GM21381 (cell line): ENCODE data around the gene KIF16B.

Experiments
- ATAC-seq: cut with Tn5 transposase; IDR thresholded peaks from one replicate; pipeline ENCODE4 v1.9.1; 2021; ENCODE audit warnings: mild to moderate bottlenecking, moderate library complexity; ENCODE audit not compliant: unreplicated experiment

KIF16B gene

DNA sequence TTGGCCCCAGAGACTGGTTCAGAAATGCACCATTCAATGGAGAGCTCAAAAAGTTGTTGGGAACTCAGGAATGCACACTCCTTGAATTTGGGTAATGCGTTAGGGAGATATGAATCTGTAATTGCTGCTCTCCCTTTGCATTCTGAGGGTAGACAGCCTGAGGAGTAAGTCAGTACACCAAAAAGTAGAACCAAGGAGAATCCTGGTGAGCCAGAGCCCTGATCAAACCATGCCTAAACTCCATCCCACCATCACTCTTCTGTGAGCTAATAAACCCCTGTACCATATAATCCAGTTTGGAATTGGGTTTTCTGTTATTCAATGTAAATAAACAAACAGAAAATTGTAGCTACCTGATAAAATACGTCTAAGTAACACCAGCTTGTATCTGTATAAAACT is 90.2 kb downstream of the KIF16B start:
- ATAC-seq: no peak

DNA sequence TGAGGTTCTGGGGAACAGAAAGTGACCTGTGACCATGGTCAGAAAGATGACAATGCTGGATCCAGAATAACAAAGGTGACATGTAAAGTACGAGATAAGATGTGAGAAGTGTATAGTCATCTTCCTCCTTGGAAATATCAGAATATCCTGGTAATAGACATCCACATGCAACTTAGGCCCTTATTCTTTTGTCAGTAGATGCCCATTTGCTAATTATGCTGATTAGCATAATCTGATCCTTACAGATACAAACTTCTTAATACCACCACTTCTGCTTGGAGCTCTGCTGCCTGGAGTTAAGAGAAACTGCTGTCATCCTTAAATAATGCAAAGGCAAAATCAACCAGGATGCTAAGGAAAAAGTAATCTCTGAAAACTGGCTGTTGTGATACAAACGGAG is 91.3 kb downstream of the KIF16B start:
- ATAC-seq: no peak

DNA sequence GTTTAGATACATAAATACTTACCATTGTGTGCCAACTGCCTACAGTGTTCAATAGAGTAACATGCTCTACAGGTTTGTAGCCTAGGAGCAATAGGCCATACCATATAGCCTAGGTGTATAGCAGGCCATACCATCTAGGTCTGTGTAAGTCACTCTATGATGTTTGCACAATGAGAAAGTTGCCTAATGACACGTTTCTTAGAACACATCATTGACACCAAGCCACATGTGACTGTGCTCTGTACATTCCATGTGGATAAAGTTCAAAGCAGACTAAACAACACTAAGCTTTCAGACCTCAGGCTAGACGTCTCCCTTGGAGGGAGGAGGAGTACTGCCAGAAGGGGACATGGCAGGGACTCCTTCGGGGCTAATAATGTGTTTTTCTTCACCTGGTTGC is 93.6 kb downstream of the KIF16B start:
- ATAC-seq: no peak

DNA sequence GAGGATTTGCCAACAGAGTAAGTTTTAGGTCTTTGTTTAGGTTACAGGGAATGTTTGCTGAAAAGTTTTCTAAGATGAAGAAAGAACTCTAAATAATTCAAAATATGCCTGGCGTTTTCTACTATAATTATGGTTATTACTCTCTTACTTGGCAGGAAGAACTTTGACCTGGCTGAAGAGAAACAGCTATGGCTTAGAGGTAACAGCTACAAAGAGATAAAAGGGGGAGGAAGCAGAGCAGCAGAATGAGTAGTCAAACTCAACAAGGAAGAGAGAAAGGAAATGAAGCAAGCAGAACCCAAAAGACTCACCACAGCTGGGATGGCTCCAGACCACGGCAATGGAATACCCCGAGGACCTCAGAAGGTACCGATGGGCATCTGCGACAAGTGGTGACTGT is 95.6 kb downstream of the KIF16B start:
- no peak for ATAC-seq

DNA sequence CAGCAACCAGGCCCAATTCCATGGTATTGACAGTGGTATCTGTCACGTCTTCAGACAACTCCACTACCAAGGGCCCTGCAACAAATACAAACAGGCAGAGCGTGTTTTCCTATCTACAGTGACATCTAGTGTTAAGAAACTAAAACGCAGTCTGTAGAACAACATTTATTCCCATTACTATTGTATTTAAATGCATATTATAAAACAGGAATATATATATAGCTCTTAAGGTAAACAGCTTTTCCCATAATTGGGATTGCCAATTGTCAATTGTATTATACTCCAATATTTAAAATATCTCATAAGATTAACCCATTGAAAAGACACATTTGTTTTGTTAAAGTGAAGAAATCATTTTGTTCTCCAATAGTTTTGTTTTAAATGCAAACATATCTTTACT is 97.2 kb downstream of the KIF16B start:
- ATAC-seq: no peak

DNA sequence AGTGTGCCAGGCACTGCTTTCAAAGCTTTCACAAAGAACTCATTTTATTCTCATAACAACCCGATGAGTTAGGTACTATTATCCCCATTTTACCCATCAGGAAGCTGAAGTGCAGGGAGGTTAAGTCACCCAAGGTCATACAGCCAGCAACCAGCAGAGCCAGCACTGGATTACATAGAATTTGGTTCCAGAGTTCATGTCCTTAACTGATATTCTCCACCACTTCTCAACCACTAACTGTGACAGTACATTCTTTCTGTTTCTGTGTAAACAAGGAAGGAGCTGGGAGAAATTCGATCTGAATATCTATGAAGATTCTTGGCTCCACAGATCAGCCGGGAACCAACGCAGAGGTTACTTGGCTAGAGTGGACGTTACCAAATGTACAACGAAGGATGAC is 98.0 kb downstream of the KIF16B start:
- no peak for ATAC-seq

DNA sequence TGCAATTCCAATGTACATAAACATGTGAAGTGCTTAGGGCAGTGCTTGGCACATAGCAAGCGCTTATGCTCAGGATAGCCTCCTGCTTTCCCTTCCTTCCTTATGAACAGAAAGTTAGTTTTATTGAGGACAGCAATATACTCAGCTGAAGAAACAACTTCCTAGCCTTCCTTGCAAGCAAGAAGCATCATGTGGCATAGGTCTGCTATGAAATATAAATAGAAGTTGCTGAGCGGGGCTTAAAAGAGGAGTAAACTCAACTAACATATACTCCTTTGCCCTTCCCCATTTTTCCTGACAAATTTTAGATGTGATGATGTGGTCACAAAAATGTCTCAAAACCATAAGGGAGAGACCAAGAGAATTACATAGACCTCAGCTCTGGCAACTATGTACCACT is 98.9 kb downstream of the KIF16B start:
- no peak for ATAC-seq

DNA sequence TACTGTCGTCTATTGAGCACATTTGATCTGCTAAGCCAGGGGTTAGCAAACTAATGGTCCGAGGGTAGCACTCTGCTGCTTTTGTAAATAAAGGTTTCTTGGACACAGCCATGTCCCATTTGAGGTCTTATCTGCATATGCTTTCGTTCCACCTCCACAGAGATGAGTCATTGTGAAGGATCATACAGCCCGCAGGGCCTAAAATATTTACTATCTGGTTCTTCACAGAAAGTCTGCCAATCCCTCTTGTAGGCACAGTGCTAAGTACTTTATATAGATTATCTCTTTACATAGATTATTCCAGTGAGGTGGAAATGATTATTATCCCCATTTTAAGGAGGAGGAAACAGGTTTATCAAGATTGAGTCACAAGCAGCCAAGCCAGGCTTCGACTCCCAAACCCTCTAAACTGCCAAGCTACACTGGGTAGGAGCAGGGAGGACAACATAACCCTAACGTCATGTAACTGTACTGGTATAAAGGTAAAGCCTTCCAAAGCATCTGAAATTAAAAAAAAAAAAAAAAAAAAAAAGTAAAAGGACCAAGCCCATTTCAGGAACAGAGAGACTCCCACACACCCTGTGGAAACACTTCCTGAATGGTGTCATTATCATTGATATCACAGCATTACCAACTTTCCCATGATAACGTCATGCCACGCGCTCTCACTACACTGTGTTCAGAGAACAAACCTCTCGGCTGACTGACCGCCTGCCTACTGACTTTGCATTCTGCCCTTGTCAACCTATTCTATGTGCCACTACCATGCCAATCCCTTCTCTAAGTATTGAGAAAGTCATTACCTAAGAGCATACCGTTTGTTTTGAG is 101.0 kb downstream of the KIF16B start:
- no peak for ATAC-seq

DNA sequence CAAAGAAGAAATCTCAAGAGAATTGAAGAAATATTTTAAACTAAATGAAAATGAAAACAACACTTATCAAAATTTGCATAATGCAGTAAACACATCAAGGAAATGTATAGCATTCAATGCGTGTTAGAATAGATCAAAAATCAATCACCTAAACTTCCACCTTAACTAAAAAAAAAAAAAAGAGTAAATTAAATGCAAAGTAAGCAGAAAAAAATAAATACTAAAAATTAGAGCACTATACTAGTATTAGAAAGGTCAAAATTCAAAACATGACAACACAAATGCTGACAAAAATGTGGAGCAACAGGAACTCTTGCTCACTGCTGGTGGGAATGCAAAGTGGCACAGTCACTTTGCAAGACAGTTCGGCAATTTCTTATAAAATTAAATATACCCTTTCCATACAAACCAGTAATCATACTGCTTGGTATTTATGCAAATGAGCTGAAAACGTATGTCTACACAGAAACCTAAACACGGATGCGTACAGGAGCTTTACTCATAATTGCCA is 103.8 kb downstream of the KIF16B start:
- ATAC-seq: no peak

DNA sequence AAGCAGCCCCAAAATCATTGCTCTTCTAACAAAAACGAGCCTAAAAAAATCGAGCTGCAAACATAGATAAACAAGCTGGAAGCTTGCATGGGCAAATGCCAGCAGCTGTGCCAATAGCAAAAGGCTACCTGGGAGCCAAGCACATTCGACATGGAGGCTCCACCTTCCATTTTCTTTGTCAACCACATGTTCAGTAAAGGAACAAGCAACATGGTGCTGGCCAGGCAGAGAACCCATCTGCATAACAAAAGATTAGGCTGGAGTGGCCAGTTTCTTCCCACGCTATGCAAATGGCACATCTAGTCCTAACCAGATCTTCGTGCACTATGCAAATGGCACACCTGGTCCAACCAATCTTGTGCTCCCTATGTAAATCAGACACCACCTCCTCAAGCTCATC is 110.5 kb downstream of the KIF16B start:
- ATAC-seq: no peak

DNA sequence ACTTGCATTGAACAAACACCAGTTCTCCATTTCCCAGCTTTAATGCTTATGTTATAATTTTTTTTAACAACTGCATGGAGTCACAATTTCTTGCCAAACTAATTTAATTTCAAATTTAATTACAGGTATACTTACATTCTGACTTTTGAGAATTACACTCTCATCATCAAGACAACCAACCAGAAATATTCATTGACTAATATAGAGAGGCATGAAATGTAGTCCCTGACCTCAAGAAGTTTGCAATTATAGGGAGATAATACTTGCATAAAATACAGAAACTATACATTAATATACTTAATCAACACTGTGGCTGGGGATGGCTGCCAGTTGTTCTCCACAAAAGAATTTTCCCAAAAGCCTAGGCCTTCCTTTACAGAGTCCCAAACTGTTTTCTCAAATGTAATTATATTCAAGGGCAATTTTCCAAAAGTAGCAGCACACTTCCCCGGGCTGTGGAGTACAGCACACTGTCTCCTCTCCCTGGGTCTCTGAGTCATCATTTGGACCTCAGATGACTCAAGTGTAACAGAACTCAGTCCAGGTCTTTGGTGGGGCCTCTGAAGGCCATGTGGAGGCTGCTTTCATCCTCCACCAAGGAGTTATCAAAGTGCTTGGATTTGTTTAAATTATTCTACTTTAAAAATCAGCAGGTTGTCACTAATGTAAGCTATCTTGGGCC is 114.1 kb downstream of the KIF16B start:
- no peak for ATAC-seq

DNA sequence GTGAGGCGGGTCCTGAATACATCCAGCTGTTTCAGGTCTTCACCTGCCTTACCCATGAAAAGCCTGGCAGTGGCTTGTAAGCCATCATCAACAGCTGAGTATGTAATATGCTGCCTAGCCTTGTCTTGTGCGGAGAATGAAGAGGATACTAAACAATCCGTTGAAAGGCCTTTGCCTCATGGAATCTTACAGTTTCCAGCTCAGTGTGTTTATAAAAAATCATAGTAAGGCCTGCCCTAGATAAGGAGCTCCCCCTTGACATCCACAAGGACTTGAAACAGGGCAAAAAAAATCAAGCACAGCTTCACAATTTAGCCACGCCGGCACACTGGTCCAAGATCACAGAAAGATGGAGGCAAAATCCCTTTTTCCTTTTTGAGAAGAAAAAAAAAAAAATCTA is 115.7 kb downstream of the KIF16B start:
- no peak for ATAC-seq

DNA sequence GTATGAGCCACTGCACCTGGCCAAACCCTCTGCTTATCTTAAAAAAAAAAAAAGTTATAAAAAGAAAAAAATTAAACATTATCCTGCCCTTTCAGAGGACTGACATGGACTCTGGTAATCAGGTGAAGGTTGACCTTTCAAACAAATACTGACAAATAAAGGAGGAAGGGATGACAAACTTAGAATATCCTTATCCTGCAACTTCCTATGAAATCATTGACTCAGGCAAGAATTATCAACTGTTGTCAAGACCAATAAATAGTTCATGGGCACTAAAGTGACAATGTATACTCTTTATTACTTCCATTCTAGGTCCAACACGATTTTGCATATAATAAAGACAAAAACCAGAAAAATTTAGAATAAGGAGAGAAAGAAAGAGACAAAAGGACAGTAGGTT is 117.9 kb downstream of the KIF16B start:
- ATAC-seq: no peak

DNA sequence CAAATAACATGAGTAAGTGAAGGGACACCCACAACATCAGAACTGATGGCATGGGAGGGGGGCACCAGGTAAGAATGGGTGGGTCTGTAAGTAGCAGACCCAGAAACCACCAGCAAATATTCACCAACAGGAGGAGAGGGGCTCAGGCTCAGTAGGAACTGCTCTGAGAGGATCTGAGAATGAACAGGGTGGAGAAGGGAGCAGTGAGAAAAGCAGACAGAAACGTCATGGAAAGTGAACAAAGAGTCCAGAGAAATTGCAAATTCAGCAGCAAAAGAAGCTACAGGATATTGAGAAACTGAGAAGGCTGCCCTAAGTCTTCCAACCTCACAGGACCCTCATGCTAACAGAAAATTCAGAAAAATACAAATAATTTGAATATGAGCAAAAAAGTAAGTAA is 121.3 kb downstream of the KIF16B start:
- no peak for ATAC-seq

DNA sequence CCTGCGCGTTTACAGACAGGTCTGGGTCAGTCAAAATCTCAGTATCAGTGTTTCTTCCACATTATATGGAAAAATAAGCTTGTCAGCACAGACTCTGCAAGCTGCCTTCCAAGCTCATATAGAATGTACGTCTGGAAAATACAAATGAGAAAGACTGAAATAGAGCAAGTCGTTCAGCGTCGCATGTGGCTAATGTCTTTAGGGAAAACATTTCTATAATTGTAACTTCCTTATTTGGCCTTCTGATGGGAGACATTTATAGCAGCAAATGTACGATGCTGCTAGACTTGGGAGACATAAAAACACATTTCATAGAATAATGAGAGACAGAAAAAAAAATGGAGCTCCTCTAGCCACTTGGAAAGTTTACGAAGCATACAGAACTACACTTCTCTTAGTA is 122.2 kb downstream of the KIF16B start:
- ATAC-seq: no peak

DNA sequence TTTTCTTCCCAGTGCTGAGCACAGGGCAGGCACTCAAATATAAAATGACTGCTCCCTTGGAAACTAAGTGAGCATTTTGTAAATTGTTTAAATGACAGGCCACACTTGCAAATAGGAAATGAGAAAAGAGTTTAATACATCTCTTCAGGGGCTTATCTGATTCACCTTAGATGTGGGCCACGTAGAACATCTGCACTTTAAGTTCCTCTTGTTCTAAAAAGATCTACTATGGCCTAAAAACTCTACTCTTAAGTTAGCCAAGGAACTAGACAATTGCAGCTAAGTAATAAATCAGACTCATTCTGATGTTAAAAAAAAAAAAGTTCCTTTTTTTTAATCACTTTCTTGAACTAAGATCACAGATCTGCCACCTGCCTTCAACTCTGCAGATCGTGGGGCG is 126.3 kb downstream of the KIF16B start:
- ATAC-seq: no peak

DNA sequence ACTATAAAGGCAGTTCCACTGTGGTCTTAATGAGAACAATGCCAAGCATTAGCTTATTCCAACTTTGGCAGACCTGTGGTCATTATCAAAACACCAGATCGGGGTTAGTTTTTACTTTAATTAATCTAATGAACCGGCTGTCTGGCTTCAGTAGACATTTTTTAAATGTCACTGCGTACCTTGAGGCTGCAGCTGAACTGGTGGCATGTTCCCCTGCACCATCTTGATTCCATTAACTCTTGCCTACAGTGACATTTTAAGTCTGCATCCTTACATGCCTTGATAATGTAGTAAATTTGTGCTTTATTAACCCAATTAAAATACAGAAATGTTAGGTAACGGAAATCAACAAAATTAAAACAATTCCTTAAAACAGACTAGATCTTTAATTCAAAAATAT is 127.0 kb downstream of the KIF16B start:
- no peak for ATAC-seq

DNA sequence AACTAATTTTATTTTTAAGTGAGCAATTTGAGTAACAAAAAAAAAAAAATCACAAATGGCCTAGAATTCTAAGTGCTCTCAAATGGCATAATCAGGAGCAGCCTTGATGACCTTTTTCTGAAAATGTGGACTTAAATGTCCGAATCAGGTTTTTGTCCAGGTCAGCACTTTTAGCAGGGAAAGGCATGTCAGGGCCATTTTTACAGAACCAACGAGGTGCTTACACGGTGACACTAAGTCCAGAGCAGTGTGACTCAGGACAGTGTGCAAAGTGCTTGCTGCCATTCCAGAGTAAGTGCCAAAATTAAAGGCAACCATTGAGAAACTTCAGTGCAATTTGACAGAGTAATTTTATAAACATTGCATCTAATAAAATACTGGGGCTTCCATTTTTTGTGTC is 127.8 kb downstream of the KIF16B start:
- ATAC-seq: no peak

DNA sequence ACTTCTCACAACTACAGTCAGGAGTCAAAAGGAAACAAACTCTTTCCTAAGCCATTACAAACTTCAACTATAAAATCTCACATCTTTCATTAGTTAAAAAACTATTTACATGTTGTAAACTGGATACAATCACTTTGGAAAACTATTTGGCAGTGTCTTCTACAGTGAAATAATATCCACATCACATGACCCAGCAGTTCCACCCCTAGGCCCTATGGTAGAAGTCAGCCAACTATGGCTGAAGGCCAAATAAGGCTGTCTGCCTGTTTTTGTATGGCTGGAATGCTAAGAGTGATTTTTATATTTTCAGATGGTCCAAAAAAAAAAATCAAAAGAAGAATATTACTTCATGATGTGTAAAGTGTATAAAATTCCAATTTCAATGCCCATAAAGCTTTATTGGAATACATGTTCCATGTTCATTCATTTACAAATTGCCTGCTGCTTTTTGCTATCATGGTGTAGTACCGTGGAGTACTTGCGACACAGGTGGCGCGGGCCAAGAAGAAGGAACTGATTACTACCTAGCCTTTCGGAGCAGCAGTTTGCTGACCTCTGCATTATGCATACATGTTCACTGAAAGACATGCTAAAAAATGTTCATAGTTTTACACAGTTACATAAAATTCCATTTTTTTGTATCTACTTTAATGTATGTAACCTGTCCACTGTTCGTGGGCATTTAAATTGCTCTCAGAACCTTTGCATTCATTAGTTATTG is 129.0 kb downstream of the KIF16B start:
- no peak for ATAC-seq

DNA sequence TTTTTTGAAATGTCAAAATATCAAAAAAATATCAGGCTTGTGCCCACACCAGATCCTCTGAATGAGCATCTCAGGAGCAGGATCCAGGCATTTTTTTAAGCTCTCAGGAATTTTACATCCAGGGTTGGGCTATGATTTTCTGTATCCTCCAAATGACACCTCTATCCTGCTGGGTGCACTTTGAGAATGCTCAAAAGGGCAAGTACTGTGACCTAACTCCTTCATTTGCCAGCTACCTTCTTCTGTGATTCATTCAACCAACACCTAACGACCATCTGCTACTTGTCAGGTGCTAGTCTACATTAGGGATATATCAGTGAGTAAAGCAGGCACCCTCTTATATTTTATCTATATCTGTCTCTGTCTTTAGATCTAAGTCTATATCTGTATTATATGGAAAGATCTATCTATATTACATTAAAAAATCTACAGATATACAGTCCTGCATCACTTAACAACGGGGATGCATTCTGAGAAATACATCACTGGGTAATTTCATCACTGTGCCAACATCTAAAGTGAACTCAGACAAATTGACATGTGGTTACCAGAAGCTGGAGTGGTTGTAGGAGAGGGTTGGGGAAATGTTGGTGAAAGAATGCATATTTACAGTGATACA is 131.6 kb downstream of the KIF16B start:
- ATAC-seq: no peak

DNA sequence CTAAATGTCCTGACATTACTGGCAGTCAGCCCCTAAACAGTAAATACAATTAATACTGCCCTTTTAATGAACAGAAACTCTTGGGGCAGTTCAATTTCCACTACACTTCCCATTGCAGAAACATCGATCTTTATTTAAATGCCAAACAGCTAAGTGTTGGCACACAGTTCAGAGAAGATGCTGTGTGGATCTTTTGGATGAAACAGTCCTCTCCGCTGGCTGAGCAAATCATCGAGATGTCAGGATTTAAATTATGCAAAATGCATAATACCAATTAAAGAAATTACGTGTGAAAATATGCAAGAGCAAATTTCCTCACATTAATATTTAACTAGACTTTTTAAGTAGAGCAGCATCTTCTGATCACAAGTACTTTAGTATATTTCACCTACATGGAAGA is 132.6 kb downstream of the KIF16B start:
- no peak for ATAC-seq
